Mesothelial cell of epicardium (in vitro differentiated cells): ENCODE data around the gene C9orf72. TPM values are rescaled to one million over a fixed set of nuclear protein-coding genes. Genes with fewer than 3 reads are reported as not detected.

Experiments used
- DNase-seq, 2 experiments: peaks; one replicate each; pipeline ENCODE4 v3.0.0; 2021; ENCODE audit warnings: low spot score in 2 of 2; ENCODE audit not compliant: unreplicated experiment in 2 of 2
- H3K27ac Mint-ChIP-seq: 2 replicates; pipeline ENCODE4 v1.8.0; 2021; ENCODE audit warnings: mixed read lengths
- H3K27me3 Mint-ChIP-seq: 2 replicates; pipeline ENCODE4 v1.8.0; 2021; ENCODE audit warnings: low read depth, mixed read lengths
- H3K36me3 Mint-ChIP-seq: 2 replicates; pipeline ENCODE4 v1.8.0; 2021; ENCODE audit warnings: mixed read lengths
- H3K4me1 Mint-ChIP-seq: 2 replicates; pipeline ENCODE4 v1.8.0; 2021; ENCODE audit warnings: mixed read lengths
- H3K4me3 Mint-ChIP-seq: 2 replicates; pipeline ENCODE4 v1.8.0; 2021; ENCODE audit warnings: mild to moderate bottlenecking, moderate library complexity, mixed read lengths
- H3K9me3 Mint-ChIP-seq: 2 replicates; pipeline ENCODE4 v1.8.0; 2021; ENCODE audit warnings: mixed read lengths
- CTCF ChIP-seq: fragments of 200-600 bp; sonication (generic); IDR thresholded peaks from one replicate; pipeline ENCODE4 v1.5.0; 2021; ENCODE audit warnings: antibody characterized with exemption; ENCODE audit not compliant: unreplicated experiment
- total RNA-seq: library from RNA; stranded (reverse); gene quantifications from 3 replicates; pipeline ENCODE4 v1.2.1, GENCODE V29; 2021

The C9orf72 gene
- total RNA-seq, 1 donor from 2014 or later = 22.0 TPM

DNA sequence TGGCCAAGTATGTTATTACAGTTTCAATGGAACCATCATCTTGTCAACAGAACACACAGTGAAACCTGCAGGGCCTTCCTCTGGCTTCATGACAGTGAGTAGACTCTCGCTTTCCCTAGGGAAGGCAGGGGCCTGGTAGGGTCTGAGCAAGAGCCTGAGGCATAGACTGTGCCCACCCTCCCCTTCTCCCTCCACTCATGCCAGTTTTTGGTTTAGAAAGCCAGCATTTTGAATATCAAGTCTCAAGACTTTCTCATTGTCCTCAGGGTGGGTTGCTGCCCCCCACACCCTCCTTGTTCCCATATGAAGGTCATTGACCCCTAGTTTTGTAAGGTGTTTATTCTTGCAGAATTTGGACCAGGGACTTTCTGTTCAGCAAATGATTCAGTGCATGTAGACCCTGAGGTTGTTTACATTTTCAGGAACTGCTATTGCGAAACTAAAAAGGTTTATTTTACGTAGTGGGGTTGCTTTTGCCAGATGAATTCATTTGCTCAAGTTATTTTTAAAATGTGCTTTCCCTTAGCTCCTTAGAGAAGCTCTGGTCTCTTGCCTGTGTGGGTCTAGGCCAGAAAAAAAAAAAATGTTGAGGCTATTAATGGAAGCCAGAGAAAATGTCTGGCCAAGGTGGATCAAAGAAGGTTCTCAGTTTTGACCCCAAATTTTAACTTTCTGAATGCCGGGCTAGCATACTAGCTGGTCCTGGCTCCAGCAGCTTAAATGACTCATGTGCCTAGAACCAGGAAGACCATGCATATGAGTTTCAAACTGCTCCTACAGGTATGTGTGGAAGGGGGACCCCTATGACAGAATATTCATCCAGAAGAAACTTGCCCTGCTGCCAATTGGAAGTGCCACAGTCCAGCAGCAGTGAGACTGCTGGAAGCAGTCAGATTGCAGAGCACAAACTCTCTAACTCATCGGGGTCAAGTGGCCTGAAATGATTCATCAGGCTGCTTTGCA lies 33.5 kb downstream of the C9orf72 start:
- Mint-ChIP-seq H3K9me3 (no peaks in the 10 kb centered on the region), H3K4me3 (no peak overlapping the region), H3K27me3 (no peaks in the 10 kb centered on the region)

DNA sequence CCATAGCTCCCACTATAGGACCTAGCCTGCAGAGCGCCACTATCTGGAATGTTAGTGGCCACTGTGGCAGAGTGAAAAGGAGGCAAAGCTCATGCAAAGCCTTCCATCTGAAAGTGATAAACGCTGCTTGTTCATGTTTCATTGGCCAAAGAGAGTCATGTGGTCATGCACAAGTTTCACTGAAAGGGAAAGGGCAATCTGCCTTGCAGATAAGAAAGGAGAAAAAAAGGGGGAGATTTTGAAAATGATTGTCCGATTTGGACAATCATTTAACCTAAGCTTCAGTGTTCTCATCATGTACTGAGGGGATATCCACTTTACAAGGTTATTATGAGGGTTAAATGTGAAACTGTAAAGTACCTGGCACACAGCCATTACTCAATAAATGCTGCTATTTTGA lies 34.6 kb downstream of the C9orf72 start:
- no peak for TF ChIP-seq CTCF
- H3K36me3 Mint-ChIP-seq = peaks cover 6% of the 10 kb centered on the region
- DNase-seq = no peak
- H3K4me3 Mint-ChIP-seq = no peak overlapping the region
- H3K27me3 Mint-ChIP-seq = no peaks in the 10 kb centered on the region
- H3K4me1 Mint-ChIP-seq = peaks cover 44% of the 10 kb centered on the region
- H3K9me3 Mint-ChIP-seq = no peaks in the 10 kb centered on the region
- H3K27ac Mint-ChIP-seq = peak overlapping the region; percentile 7

More for the DNA sequence above, 33.5 kb downstream of the C9orf72 start:
- Mint-ChIP-seq H3K4me1 (peaks cover 36% of the 10 kb centered on the region), H3K27ac (peak overlapping the region; percentile 14), H3K36me3 (peaks cover 11% of the 10 kb centered on the region)
- TF ChIP-seq CTCF = no peak
- DNase-seq = no peak

DNA sequence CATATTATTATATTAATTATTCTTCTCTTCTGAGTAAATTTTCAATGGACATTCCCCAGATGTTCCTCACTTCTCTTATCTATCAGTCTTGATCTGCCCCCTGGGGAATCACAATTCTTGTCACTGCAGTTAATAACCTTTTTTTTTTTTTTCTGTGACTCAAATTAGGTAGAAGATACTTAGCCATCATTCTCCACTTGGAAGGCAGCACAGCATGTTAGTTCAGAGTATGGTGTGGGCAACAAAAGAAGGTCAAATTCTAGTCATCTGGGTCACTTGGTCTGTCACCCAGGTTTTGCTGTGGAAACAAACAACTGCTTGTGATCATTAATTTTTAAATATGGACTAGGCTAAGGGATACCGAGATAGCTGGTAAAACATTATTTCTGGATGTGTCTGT lies 35.5 kb downstream of the C9orf72 start:
- no peak overlapping the region for H3K4me3 Mint-ChIP-seq
- H3K4me1 Mint-ChIP-seq = peaks cover 51% of the 10 kb centered on the region
- no peak for DNase-seq
- H3K27me3 Mint-ChIP-seq = no peaks in the 10 kb centered on the region
- no peaks in the 10 kb centered on the region for H3K9me3 Mint-ChIP-seq
- peaks cover 3% of the 10 kb centered on the region for H3K36me3 Mint-ChIP-seq
- TF ChIP-seq CTCF = no peak
- H3K27ac Mint-ChIP-seq = no peak overlapping the region

- no peak for TF ChIP-seq CTCF
- Mint-ChIP-seq H3K36me3 (peaks cover 3% of the 10 kb centered on the region), H3K27me3 (no peaks in the 10 kb centered on the region), H3K27ac (no peak overlapping the region), H3K9me3 (no peaks in the 10 kb centered on the region), H3K4me1 (peaks cover 46% of the 10 kb centered on the region), H3K4me3 (no peak overlapping the region)
- DNase-seq = no peak
Observed at GRCh38 chr9:27537027-27537435, 36.2 kb downstream of the C9orf72 start.

DNA sequence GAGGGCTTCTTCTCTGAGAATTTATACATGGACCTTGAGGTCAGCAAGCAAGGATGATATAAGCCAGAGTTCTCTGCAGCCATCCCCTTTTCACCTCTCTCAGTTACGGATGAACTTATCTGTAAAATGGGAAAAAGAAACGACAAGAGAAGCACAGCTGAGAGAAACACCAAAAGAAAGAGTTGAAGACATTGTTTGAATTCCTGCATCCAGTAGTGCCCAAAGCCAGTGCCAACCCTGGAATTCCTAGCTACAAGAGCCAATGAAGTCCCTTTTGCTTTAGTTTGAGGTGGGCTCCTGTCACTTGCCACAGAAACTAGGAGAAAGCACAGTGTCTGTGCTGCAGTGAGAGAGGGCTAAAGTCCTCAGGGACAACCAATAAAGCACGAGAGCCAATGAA lies 37.1 kb downstream of the C9orf72 start:
- H3K27ac Mint-ChIP-seq = peak overlapping the region; percentile 42
- no peaks in the 10 kb centered on the region for H3K27me3 Mint-ChIP-seq
- DNase-seq = no peak
- H3K4me1 Mint-ChIP-seq = peaks cover 47% of the 10 kb centered on the region
- no peak for TF ChIP-seq CTCF
- peaks cover 3% of the 10 kb centered on the region for H3K36me3 Mint-ChIP-seq
- no peaks in the 10 kb centered on the region for H3K9me3 Mint-ChIP-seq
- no peak overlapping the region for H3K4me3 Mint-ChIP-seq
